Measurements from ENCODE around the gene ITGAD. TPM values are rescaled to one million over a fixed set of nuclear protein-coding genes. Genes with fewer than 3 reads are reported as not detected.
"Not testable (repeated sequence)": the region's sequence is repeated elsewhere in the genome, so short reads cannot be mapped to it uniquely, and the experiment has no call there.

The ITGAD gene
- polyA plus RNA-seq, 2 donors, result 0.02 TPM; not detected in 1

DNA sequence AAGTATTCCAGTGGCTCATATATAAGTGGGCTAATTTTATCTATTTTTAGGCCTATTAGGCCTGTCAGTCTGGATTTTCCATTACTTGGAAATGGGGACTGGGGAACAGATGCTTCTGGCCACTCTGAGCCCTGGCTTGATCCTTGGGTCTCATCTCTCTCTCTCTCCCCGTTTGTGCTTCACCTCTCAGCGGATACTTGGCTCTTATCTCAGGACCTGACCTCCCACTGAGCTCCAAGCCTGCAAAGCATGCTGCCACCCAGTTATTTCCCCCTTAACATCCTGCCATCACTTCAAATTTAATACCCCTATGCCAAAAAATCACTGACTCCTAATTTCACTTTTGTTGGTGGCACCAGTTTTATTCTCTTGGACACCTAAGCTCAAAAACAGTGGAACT, 45.3 kb downstream of the ITGAD start:
- WGBS, 2 donors, result 65 to 78% methylated on average over 2 of the region's 2 CpGs

DNA sequence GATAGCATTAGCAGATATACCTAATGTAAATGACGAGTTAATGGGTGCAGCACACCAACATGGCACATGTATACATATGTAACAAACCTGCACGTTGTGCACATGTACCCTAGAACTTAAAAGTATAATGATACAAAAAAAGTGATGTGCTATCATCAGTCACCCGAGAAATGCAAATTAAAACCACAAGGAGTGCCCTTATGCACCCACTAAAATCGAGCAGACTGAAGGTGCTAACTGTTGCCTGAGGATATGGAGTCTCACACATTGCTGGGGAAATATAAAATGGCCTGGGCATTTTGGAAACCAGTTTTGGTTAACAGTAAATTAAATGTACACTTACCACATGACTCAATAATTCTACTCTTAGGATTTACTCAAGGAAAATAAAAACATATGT, 45.9 kb downstream of the ITGAD start:
- not testable (repeated sequence) for H3K4me1 ChIP-seq (ENCODE audit: control insufficient read depth in 2 of 2, insufficient read depth in 2 of 2, low read length in 1 of 2); H3K27me3 ChIP-seq (ENCODE audit: control insufficient read depth in 1 of 2, insufficient read depth in 2 of 2, low read length in 2 of 2); H3K4me3 ChIP-seq (ENCODE audit: low read depth in 1 of 2, low read length in 2 of 2); H3K36me3 ChIP-seq (ENCODE audit: control insufficient read depth in 2 of 2, insufficient read depth in 2 of 2, low read length in 1 of 2); H3K9me3 ChIP-seq (ENCODE audit: control insufficient read depth in 2 of 2, insufficient read depth in 1 of 2, low read depth in 1 of 2, low read length in 1 of 2); H3K27ac ChIP-seq (ENCODE audit: low read depth in 2 of 2, low read length in 1 of 2)
- 43 to 48% methylated on average over 3 of the region's 4 CpGs for WGBS, 2 donors

More for the DNA sequence above, 45.3 kb downstream of the ITGAD start:
- Histone ChIP-seq H3K36me3 (ENCODE audit: control insufficient read depth in 2 of 2, insufficient read depth in 2 of 2, low read length in 1 of 2) (no peaks in the 10 kb centered on the region), H3K4me3 (ENCODE audit: low read depth in 1 of 2, low read length in 2 of 2) (no peak overlapping the region), H3K4me1 (ENCODE audit: control insufficient read depth in 2 of 2, insufficient read depth in 2 of 2, low read length in 1 of 2) (peaks cover 0 to 7% of the 10 kb centered on the region in 2 donors), H3K9me3 (ENCODE audit: control insufficient read depth in 2 of 2, insufficient read depth in 1 of 2, low read depth in 1 of 2, low read length in 1 of 2) (no peaks in the 10 kb centered on the region), H3K27ac (ENCODE audit: low read depth in 2 of 2, low read length in 1 of 2) (no peak overlapping the region), H3K27me3 (ENCODE audit: control insufficient read depth in 1 of 2, insufficient read depth in 2 of 2, low read length in 2 of 2) (no peaks in the 10 kb centered on the region)

DNA sequence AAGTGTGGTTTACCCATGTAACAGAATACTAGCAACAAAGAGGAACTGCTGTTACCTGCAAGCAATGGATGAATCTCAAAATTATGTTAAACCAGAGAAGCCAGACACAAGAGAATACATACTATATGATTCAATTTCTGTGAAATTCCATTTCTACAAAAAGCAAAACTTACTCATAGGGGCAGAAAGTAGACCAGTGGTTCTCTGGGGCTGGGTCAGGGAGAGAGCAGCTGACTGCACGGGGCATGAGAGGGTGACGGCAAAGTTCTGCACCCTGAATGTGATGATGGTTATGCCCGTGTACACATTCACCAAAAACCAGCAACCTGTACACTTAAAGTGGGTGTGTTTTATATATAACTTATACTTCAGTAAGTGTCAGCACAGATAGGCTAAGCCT, 46.4 kb downstream of the ITGAD start:
- Histone ChIP-seq H3K4me3 (ENCODE audit: low read depth in 1 of 2, low read length in 2 of 2) (no peak overlapping the region), H3K27me3 (ENCODE audit: control insufficient read depth in 1 of 2, insufficient read depth in 2 of 2, low read length in 2 of 2) (no peaks in the 10 kb centered on the region)
- 76 to 80% methylated on average over 3 of the region's 3 CpGs for WGBS, 2 donors

GRCh38 chr16:31440516-31441184, 47.5 kb downstream of the ITGAD start:
- WGBS, 2 donors, result 66 to 71% methylated on average over 4 of the region's 4 CpGs
- Histone ChIP-seq H3K27me3 (ENCODE audit: control insufficient read depth in 1 of 2, insufficient read depth in 2 of 2, low read length in 2 of 2) (no peaks in the 10 kb centered on the region), H3K27ac (ENCODE audit: low read depth in 2 of 2, low read length in 1 of 2) (no peak overlapping the region), H3K4me3 (ENCODE audit: low read depth in 1 of 2, low read length in 2 of 2) (no peak overlapping the region), H3K9me3 (ENCODE audit: control insufficient read depth in 2 of 2, insufficient read depth in 1 of 2, low read depth in 1 of 2, low read length in 1 of 2) (no peaks in the 10 kb centered on the region), H3K4me1 (ENCODE audit: control insufficient read depth in 2 of 2, insufficient read depth in 2 of 2, low read length in 1 of 2) (peaks cover 0 to 4% of the 10 kb centered on the region in 2 donors), H3K36me3 (ENCODE audit: control insufficient read depth in 2 of 2, insufficient read depth in 2 of 2, low read length in 1 of 2) (no peaks in the 10 kb centered on the region)

More for the DNA sequence above, 46.4 kb downstream of the ITGAD start:
- H3K9me3 ChIP-seq (ENCODE audit: control insufficient read depth in 2 of 2, insufficient read depth in 1 of 2, low read depth in 1 of 2, low read length in 1 of 2), result no peaks in the 10 kb centered on the region
- no peaks in the 10 kb centered on the region for H3K36me3 ChIP-seq (ENCODE audit: control insufficient read depth in 2 of 2, insufficient read depth in 2 of 2, low read length in 1 of 2)
- H3K4me1 ChIP-seq (ENCODE audit: control insufficient read depth in 2 of 2, insufficient read depth in 2 of 2, low read length in 1 of 2), result peaks cover 0 to 7% of the 10 kb centered on the region in 2 donors
- H3K27ac ChIP-seq (ENCODE audit: low read depth in 2 of 2, low read length in 1 of 2), result no peak overlapping the region

DNA sequence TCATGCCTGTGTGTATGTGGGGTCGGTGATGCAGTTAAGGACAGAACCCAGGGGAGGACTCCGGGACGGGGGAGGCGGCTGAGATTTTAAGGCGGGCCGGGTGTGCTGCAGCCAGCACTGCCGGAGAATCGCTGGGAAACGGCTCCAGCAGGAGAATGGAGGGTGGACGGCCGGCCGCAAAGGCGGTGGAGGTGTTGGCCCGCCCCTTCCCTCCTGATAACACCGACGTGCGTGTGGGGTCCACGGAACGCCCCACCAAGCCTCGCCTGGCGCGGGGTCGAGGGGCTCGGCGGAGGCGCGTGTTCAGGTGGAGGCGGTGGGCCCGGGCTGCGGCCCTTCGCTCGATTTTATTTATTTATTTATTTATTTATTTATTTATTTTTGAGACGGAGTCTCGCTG, 48.8 kb downstream of the ITGAD start:
- 57 to 71% methylated on average over 34 of the region's 34 CpGs for WGBS, 2 donors
- Histone ChIP-seq H3K9me3 (ENCODE audit: control insufficient read depth in 2 of 2, insufficient read depth in 1 of 2, low read depth in 1 of 2, low read length in 1 of 2) (no peaks in the 10 kb centered on the region), H3K4me1 (ENCODE audit: control insufficient read depth in 2 of 2, insufficient read depth in 2 of 2, low read length in 1 of 2) (no peaks in the 10 kb centered on the region), H3K27me3 (ENCODE audit: control insufficient read depth in 1 of 2, insufficient read depth in 2 of 2, low read length in 2 of 2) (no peaks in the 10 kb centered on the region), H3K4me3 (ENCODE audit: low read depth in 1 of 2, low read length in 2 of 2) (no peak overlapping the region), H3K27ac (ENCODE audit: low read depth in 2 of 2, low read length in 1 of 2) (no peak overlapping the region), H3K36me3 (ENCODE audit: control insufficient read depth in 2 of 2, insufficient read depth in 2 of 2, low read length in 1 of 2) (no peaks in the 10 kb centered on the region)

DNA sequence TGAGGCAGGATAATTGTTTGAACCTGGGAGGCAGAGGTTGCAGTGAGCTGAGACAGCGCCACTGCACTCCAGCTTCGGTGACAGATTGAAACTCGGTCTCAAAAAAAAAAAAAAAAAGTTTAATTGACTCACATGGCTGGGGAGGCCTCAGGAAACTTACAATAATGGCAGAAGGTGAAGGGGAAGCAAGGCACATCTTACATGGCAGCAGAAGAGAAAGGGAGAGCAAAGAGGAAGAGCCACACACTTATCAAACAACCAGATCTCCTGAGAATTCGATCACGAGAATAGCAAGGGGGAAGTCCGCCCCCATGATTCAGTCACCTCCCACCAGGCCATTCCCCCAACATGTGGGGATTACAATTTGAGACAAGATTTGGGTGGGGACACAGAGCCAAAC, 52.8 kb downstream of the ITGAD start:
- not testable (repeated sequence) for H3K27me3 ChIP-seq (ENCODE audit: control insufficient read depth in 1 of 2, insufficient read depth in 2 of 2, low read length in 2 of 2); H3K27ac ChIP-seq (ENCODE audit: low read depth in 2 of 2, low read length in 1 of 2); H3K4me1 ChIP-seq (ENCODE audit: control insufficient read depth in 2 of 2, insufficient read depth in 2 of 2, low read length in 1 of 2); H3K9me3 ChIP-seq (ENCODE audit: control insufficient read depth in 2 of 2, insufficient read depth in 1 of 2, low read depth in 1 of 2, low read length in 1 of 2); H3K4me3 ChIP-seq (ENCODE audit: low read depth in 1 of 2, low read length in 2 of 2); H3K36me3 ChIP-seq (ENCODE audit: control insufficient read depth in 2 of 2, insufficient read depth in 2 of 2, low read length in 1 of 2)
- 74 to 77% methylated on average over 6 of the region's 6 CpGs for WGBS, 2 donors

DNA sequence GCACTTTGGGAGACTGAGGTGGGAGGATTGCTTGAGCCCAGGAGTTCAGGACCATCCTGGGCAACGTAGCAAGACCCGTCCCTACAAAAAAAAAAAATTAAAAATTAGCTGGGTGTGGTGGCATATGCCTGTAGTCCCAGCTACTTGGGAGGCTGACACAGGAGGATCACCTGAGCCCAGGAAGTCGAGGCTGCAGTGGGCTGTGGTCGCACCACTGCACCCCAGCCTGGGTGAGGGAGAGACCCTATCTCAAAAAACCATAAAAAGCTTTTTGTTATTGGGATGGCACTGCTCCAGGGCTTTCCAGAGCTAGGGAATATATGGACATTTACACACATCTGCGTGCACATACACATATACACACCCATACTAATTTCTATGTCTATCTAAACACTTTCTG, 58.1 kb downstream of the ITGAD start:
- Histone ChIP-seq H3K4me3 (ENCODE audit: low read depth in 1 of 2, low read length in 2 of 2) (no peak overlapping the region), H3K4me1 (ENCODE audit: control insufficient read depth in 2 of 2, insufficient read depth in 2 of 2, low read length in 1 of 2) (peaks cover 7 to 14% of the 10 kb centered on the region in 2 donors), H3K27me3 (ENCODE audit: control insufficient read depth in 1 of 2, insufficient read depth in 2 of 2, low read length in 2 of 2) (no peaks in the 10 kb centered on the region), H3K36me3 (ENCODE audit: control insufficient read depth in 2 of 2, insufficient read depth in 2 of 2, low read length in 1 of 2) (no peaks in the 10 kb centered on the region), H3K9me3 (ENCODE audit: control insufficient read depth in 2 of 2, insufficient read depth in 1 of 2, low read depth in 1 of 2, low read length in 1 of 2) (no peaks in the 10 kb centered on the region), H3K27ac (ENCODE audit: low read depth in 2 of 2, low read length in 1 of 2) (no peak overlapping the region)
- WGBS, 2 donors, result 68 to 71% methylated on average over 5 of the region's 5 CpGs

DNA sequence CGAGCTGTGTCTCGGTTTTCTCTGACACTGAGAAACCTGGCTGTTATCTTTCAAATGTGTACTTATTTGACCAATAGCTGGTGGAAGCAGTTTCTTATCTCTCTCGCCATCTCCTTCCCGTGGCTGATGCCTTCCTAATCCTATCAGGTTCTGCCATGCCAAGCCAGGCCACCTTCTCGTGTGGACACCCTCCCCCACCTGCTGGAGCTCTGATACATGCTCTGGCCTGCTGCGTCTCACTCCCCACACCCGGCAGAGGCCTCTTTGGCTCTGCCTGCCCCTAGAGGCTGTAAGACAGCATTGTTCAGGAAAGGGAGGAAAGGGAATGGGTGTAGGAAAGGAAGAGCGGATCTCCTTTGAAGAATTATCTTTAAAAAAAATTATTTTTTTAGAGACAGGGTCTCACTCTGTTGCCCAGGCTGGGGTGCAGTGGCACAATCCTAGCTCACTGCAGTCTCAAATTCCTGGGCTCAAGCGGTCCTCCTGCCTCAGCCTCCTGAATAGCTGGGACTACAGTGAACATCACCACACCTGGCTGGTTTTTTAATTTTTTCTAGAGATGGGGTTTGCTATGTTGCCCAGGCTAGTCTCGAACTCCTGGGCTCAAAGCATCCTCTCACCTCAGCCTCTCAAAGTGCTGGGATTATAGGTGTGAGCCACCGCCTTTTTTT, 58.7 kb downstream of the ITGAD start:
- Histone ChIP-seq H3K9me3 (ENCODE audit: control insufficient read depth in 2 of 2, insufficient read depth in 1 of 2, low read depth in 1 of 2, low read length in 1 of 2) (no peaks in the 10 kb centered on the region), H3K27ac (ENCODE audit: low read depth in 2 of 2, low read length in 1 of 2) (peak overlapping the region; percentile 62 to 94), H3K36me3 (ENCODE audit: control insufficient read depth in 2 of 2, insufficient read depth in 2 of 2, low read length in 1 of 2) (no peaks in the 10 kb centered on the region), H3K27me3 (ENCODE audit: control insufficient read depth in 1 of 2, insufficient read depth in 2 of 2, low read length in 2 of 2) (no peaks in the 10 kb centered on the region), H3K4me3 (ENCODE audit: low read depth in 1 of 2, low read length in 2 of 2) (no peak overlapping the region), H3K4me1 (ENCODE audit: control insufficient read depth in 2 of 2, insufficient read depth in 2 of 2, low read length in 1 of 2) (peaks cover 7 to 16% of the 10 kb centered on the region in 2 donors)
- 40 to 41% methylated on average over 11 of the region's 11 CpGs for whole genome bisulfite sequencing, 2 donors

DNA sequence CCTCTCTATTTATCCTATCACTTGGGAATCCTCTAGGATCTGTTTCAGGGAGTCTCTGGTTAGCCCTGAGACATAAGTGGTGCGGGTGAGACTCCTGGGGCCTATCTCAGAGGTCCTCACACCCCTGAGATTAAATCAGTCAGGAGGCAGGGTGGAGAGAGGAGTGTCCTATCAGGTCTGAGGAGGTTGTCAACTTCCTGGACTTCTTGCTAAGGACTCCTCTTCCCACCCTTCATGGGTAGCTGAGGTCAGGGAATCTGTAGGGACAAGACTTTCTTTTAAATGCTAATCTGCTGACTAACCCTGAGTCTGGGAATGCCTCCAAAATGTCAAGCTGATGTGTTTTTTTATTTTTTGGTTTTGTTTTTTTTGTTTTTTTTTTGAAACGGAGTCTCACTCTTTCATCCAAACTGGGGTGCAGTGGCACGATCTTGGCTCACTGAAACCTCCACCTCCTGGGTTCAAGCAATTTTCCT, 59.5 kb downstream of the ITGAD start:
- Histone ChIP-seq H3K9me3 (ENCODE audit: control insufficient read depth in 2 of 2, insufficient read depth in 1 of 2, low read depth in 1 of 2, low read length in 1 of 2) (no peaks in the 10 kb centered on the region), H3K36me3 (ENCODE audit: control insufficient read depth in 2 of 2, insufficient read depth in 2 of 2, low read length in 1 of 2) (no peaks in the 10 kb centered on the region), H3K27ac (ENCODE audit: low read depth in 2 of 2, low read length in 1 of 2) (peak overlapping the region; percentile 94 to 97), H3K4me1 (ENCODE audit: control insufficient read depth in 2 of 2, insufficient read depth in 2 of 2, low read length in 1 of 2) (peaks cover 7 to 22% of the 10 kb centered on the region in 2 donors), H3K4me3 (ENCODE audit: low read depth in 1 of 2, low read length in 2 of 2) (no peak overlapping the region), H3K27me3 (ENCODE audit: control insufficient read depth in 1 of 2, insufficient read depth in 2 of 2, low read length in 2 of 2) (no peaks in the 10 kb centered on the region)
- WGBS, 2 donors, result 29 to 55% methylated on average over 3 of the region's 3 CpGs

All from esophagus (tissue), 2 donors.